HG02678 (cell line): ENCODE data around the gene WDHD1.
"Not testable (repeated sequence)": the region's sequence is repeated elsewhere in the genome, so short reads cannot be mapped to it uniquely, and the experiment has no call there.

Experiments
- ATAC-seq: cut with Tn5 transposase; IDR thresholded peaks from one replicate; pipeline ENCODE4 v1.9.1; 2021; ENCODE audit warnings: mild to moderate bottlenecking, moderate library complexity; ENCODE audit not compliant: unreplicated experiment

WDHD1 gene

GRCh38 chr14:55026793-55027561 is at the start of gene WDHD1, which contains the start of gene SOCS4:
WDHD1 (minus strand) TSS chr14:55027099; CDS start chr14:55026787, 312 bp downstream.
SOCS4 (plus strand) TSS chr14:55027236; CDS start chr14:55043042, 15,806 bp downstream.
- peak; percentile 97 for ATAC-seq

- ATAC-seq: no peak
These were observed 48.8 kb upstream of the WDHD1 start for GRCh38 chr14:55075628-55076175.

- peak; percentile 52 for ATAC-seq
These were observed 47.8 kb upstream of the WDHD1 start for GRCh38 chr14:55074662-55075061.

- no peak for ATAC-seq
These were observed 47.0 kb upstream of the WDHD1 start for GRCh38 chr14:55073856-55074255.

GRCh38 chr14:55071870-55072640 is 45.2 kb upstream of the WDHD1 start:
- peak; percentile 40 for ATAC-seq

- ATAC-seq: no peak
These were observed 44.1 kb upstream of the WDHD1 start for GRCh38 chr14:55070981-55071411.

GRCh38 chr14:55066223-55066622 is 39.3 kb upstream of the WDHD1 start:
- ATAC-seq: no peak

- ATAC-seq: no peak
These were observed 38.5 kb upstream of the WDHD1 start for GRCh38 chr14:55065411-55065810.

- not testable (repeated sequence) for ATAC-seq
These were observed 38.0 kb upstream of the WDHD1 start for GRCh38 chr14:55064896-55065295.

- ATAC-seq: no peak
These were observed 35.8 kb upstream of the WDHD1 start for GRCh38 chr14:55062517-55063351.

- no peak for ATAC-seq
These were observed 32.4 kb upstream of the WDHD1 start for GRCh38 chr14:55059333-55059732.

GRCh38 chr14:55057919-55058318 is 31.0 kb upstream of the WDHD1 start:
- ATAC-seq: no peak

- no peak for ATAC-seq
These were observed 27.2 kb upstream of the WDHD1 start for GRCh38 chr14:55054098-55054497.

GRCh38 chr14:55053500-55053899 is 26.6 kb upstream of the WDHD1 start:
- no peak for ATAC-seq

GRCh38 chr14:55053018-55053417 is 26.1 kb upstream of the WDHD1 start:
- no peak for ATAC-seq

- ATAC-seq: peak; percentile 3
These were observed 25.5 kb upstream of the WDHD1 start for GRCh38 chr14:55052269-55052930.

GRCh38 chr14:55051423-55052268 is 24.7 kb upstream of the WDHD1 start, which contains the start of gene MAPK1IP1L:
MAPK1IP1L (plus strand) TSS chr14:55051647; CDS start chr14:55061684, 10,037 bp downstream.
- peak; percentile 92 for ATAC-seq

- peak; percentile 22 for ATAC-seq
These were observed 24.2 kb upstream of the WDHD1 start for GRCh38 chr14:55051165-55051422.

GRCh38 chr14:55048900-55049436 is 22.1 kb upstream of the WDHD1 start:
- no peak for ATAC-seq
